Stimulated activated CD8-positive, alpha-beta memory T cell treated with anti-CD3 and anti-CD28 coated beads, Interleukin-7, amount 100 ng/mL, for 24 hours (primary cell): ENCODE data around the gene C1QA.
A peak's percentile ranks its signal among the peaks of the same experiment; 100 is the strongest.
"Not testable (repeated sequence)": the region's sequence is repeated elsewhere in the genome, so short reads cannot be mapped to it uniquely, and the experiment has no call there.

ENCODE experiments used
- DNase-seq: peaks from one replicate; pipeline ENCODE4 v3.0.0-alpha.2; 2020; ENCODE audit warnings: low read depth

The C1QA gene

GRCh38 chr1:22641247-22641646, 4.8 kb downstream of the C1QA start:
- no peak for DNase-seq

DNA sequence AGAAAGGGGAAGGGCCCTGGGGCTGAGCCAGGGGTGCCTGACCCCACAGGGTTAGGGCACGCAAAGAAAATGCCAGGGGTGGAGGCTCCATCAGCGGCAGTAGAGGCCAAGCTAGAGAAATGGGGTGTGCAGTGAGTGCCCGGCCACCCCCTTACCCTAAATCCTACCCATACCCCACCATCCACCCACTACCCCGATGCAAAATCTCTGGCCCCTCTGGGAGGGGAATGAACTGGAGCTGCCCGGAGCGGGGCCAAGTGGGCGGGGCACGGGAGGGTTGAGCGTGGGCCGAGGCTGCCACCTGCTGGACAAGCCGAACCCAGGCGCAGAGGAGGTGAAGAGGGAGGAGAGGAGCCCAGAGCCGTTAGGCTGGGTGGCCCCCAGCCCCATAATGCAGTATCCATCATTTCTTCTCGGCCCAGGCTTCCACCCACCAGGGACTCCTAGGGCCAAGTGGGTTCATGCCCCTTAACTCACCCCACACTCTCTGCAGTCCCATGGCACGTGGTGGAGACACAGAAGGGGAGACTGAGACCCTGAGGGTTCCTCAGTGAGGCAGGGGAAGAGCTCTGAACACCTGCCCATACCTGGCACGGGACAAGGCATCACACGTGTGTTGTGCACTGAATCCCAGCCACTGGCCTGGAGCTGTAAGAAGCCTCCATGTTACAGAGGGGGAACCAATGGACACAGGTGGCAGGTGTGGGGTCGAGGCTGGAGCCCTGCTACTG, 5.6 kb downstream of the C1QA start:
- peak; percentile 51 for DNase-seq

DNA sequence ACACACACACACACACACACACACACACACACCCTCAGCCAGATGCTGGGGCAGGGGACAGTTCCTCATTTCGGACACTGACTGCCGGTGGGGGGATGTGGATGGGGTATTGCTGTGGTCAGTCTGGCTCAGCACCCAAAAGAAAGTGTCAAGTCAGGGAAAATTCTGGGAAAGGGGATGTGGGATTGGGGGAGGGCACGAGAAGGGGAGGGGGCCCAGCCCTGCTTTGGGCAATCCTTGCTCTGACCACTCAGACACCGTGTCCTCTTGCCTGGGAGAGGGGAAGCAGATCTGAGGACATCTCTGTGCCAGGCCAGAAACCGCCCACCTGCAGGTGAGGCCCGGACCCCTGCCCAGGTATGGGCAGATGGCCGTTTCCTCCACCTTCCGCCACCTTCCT, 7.0 kb downstream of the C1QA start, which contains the start of gene C1QC:
Gene C1QC, plus strand, starts transcription at position 253 of the 400 bp plus-strand sequence. CDS start 391 bp downstream, outside the sequence.
- no peak for DNase-seq

DNA sequence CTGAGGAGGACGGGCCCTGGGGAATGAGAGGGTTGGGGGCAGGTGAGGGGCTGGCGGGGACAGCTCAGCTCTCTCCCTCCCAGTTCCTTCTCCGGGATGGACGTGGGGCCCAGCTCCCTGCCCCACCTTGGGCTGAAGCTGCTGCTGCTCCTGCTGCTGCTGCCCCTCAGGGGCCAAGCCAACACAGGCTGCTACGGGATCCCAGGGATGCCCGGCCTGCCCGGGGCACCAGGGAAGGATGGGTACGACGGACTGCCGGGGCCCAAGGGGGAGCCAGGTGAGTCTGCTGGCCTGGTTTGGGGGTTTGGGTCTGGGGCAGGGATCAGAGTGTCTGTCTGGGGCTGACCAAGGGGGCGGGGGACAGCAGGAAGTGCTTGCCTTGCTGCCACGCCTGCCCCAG, 7.5 kb downstream of the C1QA start:
- DNase-seq, result no peak

GRCh38 chr1:22645931-22646330, 9.5 kb downstream of the C1QA start:
- DNase-seq, result no peak

- DNase-seq, result no peak
Measured at GRCh38 chr1:22646384-22646783, 10.0 kb downstream of the C1QA start.

DNA sequence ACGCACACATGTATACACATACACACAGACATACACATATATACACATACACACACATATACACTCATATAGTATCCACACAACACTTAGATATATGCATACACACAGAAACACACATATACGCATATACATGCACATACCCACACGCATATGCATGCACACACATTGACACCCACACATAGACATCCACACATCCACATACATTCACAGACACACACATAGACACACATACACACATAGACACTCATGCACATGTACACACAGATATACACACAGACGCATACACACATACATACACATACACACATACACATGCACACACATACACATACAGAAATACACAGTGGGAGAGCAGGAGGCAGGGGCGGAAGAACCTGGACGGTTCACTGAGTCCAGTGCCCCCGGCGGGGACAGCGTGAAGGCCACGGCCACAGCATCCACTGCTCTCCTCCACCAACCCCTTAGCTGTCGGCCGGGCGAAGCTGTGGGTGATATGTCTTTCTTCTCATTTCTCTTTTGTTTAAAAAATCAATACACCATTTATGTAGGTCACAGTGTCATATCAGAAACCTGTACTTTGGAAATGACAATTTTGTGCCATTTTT, 13.8 kb downstream of the C1QA start:
- DNase-seq, result no peak

DNA sequence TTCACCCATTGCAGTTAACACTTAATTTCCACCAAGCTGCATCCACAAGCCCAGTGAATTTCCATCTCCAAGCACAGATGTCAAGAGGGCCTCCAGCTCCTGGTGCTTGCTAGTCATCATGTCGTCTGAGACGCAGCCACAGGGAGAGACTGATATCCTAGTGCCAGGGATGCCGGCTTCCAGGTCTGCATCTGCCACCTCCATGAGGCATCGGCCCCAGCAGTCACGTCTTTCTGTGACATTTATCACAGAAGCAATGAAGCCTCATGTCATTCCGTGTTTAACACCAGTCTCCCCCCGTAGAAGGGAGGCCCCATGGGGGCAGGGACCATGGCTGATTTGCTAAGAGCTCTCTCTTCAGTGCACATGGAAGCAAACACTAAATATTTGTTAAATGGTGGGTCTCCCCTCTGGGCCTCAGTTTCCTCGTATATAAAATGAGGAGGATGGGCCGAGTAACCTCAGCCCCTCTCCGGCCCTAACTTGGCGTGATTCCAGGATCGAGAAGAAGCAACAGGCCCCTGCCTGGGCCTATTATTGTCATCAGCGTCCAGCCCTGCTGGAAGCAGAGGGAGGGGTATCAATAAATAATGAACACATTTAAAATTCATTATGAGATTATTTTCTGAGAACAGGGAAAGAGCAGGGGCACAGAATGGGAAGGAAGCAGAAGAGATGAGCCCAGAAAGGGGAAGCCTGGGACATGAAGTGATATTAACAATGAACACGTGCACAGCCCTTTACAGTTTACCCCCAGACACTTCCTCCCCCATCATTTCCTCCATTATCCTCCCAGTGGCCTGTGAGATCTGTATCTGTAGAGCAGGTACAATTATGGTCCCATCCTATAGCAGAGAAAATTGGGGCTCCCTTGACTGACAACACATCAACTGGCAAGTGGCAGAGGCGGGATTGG, 15.8 kb downstream of the C1QA start:
- DNase-seq, result no peak

- DNase-seq, result no peak
Measured at GRCh38 chr1:22652881-22653316, 16.5 kb downstream of the C1QA start, which contains the start of gene C1QB. TSS of gene C1QB (plus strand) at chr1:22653236. CDS start at chr1:22659463, 6,227 bp downstream.

DNA sequence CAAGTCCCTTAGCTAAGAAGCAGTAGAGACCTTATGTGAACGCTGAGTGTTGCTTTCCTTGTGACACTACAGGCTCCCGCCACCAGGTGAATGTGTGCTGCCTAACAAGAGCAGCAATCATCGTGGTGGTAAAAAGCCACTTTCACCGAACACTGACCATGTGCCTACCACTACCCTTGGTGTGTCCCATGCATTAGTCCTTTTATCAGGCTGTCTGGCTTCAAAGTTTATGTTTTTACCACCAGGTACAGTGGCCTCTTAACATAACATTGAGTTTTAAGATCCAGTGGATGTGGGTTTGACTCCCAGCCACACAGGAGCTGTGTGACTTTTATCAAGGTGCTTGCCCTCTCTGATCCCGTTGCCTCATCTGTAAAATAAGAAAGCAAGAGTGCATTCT, 18.3 kb downstream of the C1QA start:
- DNase-seq, result no peak

DNA sequence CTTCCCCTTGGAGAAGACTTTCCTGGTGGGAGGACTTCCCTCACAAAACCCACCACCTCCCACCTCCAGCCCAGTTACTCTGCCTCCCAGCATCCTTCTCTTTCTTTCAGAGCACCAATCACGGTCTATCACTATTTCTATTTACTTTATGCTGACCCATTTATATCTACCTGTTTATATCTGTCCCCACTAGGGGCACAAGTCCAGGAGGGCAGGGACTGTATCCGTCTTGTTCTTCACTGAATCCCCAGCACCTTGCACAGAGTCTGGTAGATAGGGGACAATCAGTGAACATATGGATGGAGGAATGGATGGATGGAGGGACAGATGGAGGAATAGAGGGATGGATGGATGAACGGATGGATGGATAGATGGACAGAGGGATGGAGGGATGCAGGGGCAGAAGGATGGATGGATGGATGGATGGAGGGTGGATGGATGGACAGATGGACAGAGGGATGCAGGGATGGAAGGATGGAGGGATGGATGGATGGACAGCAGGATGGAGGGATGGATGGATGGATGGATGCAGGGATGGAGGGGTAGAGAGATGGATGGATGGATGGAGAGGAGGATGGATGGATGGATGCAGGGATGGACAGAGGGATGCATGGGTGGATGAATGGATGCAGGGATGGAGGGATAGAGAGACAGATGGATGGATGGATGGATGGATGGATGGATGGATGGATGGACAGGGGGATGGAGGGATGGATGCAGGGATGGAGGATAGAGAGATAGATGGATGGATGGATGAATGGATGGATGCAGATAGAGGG, 22.1 kb downstream of the C1QA start:
- DNase-seq, result no peak

GRCh38 chr1:22660716-22661241, 24.4 kb downstream of the C1QA start:
- no peak for DNase-seq

GRCh38 chr1:22661880-22662279, 25.5 kb downstream of the C1QA start:
- DNase-seq, result no peak

GRCh38 chr1:22662318-22662717, 25.9 kb downstream of the C1QA start:
- no peak for DNase-seq

DNA sequence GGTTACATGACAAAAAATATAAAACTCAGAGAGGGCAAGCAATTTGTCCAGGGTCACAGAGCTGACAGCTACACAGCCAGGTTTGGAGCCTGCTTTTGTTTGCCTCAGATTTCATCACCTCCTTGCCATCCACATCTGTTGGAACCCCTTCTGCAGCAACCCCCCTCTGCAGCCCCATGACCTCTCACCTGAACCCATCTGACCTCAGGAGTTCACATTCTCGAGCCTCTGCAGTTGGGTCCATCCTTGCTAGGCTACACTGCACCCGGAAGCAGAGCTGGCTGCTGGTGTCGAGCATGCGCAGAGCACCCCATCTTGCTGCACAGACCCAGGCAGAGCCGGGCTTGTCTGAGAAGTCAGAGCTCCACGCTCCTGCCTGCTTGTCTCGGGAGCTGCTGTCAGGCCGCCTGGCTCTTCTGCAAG, 26.6 kb downstream of the C1QA start:
- DNase-seq, result no peak

DNA sequence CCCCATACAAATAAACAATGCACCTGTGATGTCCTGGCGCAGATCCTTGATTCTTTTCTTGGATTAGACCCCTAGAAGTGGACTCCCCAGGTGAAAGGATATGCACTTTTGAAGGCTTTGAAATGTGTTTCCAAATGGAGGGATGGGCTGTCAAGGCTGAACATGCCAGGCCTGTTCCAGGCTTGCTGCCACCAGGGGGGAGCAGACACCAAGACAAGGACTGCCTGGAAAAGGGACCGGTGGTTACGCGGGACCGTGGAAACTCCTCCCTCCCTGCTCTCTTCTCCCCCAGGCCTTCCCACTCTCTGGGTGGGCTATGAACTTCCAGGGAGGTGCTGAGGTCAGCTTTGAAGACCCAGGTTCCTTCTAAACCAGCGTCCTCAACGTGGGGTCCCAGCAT, 29.3 kb downstream of the C1QA start:
- no peak for DNase-seq

GRCh38 chr1:22666412-22666811, 30.0 kb downstream of the C1QA start:
- DNase-seq, result no peak

DNA sequence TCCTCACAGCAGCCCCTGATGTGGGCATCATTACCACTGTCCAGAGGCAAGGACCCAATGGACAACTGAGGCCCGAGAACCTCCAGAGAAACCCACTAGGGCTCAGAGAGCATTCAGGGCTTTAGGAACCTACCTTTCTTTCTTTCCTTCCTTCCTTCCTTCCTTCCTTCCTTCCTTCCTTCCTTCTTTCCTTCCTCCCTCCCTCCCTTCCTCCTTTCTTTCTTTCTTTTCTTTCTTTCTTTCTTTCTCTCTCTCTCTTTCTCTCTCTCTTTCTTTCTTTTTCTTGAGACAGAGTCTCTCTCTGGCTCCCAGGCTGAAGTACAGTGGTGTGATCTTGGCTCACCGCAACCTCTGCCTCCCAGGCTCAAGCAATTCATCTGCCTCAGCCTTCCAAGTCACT, 32.4 kb downstream of the C1QA start:
- DNase-seq, result not testable (repeated sequence)

- DNase-seq, result no peak
Measured at GRCh38 chr1:22670352-22670975, 34.0 kb downstream of the C1QA start.

DNA sequence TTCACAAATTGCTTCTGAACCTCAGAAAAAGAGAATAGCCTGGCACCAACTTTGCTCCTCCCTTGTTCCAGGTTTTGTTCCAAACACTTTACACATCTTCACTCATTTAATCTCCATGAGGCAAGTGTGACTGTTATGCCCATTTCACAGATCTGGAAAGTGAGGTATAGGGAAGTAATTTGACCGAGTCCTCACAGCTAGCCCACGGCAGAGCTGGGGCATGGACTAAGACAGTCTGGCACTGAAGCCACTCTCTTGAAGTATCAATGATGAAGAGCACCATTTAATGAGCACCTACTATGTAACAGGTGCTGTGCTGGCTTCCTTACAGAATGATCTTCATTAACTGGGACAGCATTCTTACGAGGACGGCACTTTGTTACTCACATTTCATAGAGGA, 35.6 kb downstream of the C1QA start:
- DNase-seq, result no peak
